ENCODE measurements around the gene NOL3. TPM values are rescaled to one million over a fixed set of nuclear protein-coding genes. Genes with fewer than 3 reads are reported as not detected.

The NOL3 gene
- total RNA-seq, 1 experiment from 2014 or later = 91.6 TPM

GRCh38 chr16:67174706-67175231 is 4.4 kb downstream of the NOL3 start:
- DNase-seq (no peak), ATAC-seq (no peak)
- Histone ChIP-seq H3K9me3 (ENCODE audit: low read length) (no peaks in the 10 kb centered on the region), H3K9ac (ENCODE audit: low read length) (peak overlapping the region; percentile 65), H4K20me1 (ENCODE audit: low read length) (no peaks in the 10 kb centered on the region), H3K4me2 (ENCODE audit: low read length) (peak overlapping the region; percentile 97), H3K79me2 (ENCODE audit: low read length) (peaks cover 22% of the 10 kb centered on the region), H3K4me1 (ENCODE audit: insufficient read depth, low read length) (peaks cover 46% of the 10 kb centered on the region), H3K27ac (ENCODE audit: low read length) (peak overlapping the region; percentile 69), H3K27me3 (ENCODE audit: low read length) (no peaks in the 10 kb centered on the region), H3K4me3 (ENCODE audit: low read length) (peak overlapping the region; percentile 71), H3F3A (ENCODE audit: low read length, unreplicated experiment) (no peaks in the 10 kb centered on the region), H3K36me3 (ENCODE audit: low read depth, low read length) (no peaks in the 10 kb centered on the region), H3K9me2 (replicated peaks; ENCODE audit: low read length) (no peaks in the 10 kb centered on the region), H2AFZ (ENCODE audit: low read length) (peak overlapping the region; percentile 54)
- TF ChIP-seq EZH2 (IDR thresholded peaks at IDR 0.05; ENCODE audit: low read length, unreplicated experiment) (no peak), EZH2phosphoT487 (IDR thresholded peaks at IDR 0.05; ENCODE audit: borderline replicate concordance, low read length) (no peak)
- TF ChIP-seq, protein P1, sequence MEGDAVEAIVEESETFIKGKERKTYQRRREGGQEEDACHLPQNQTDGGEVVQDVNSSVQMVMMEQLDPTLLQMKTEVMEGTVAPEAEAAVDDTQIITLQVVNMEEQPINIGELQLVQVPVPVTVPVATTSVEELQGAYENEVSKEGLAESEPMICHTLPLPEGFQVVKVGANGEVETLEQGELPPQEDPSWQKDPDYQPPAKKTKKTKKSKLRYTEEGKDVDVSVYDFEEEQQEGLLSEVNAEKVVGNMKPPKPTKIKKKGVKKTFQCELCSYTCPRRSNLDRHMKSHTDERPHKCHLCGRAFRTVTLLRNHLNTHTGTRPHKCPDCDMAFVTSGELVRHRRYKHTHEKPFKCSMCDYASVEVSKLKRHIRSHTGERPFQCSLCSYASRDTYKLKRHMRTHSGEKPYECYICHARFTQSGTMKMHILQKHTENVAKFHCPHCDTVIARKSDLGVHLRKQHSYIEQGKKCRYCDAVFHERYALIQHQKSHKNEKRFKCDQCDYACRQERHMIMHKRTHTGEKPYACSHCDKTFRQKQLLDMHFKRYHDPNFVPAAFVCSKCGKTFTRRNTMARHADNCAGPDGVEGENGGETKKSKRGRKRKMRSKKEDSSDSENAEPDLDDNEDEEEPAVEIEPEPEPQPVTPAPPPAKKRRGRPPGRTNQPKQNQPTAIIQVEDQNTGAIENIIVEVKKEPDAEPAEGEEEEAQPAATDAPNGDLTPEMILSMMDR (conservative IDR thresholded peaks at IDR 0.05; ENCODE audit: low read depth, low read length) = no peak
- BruUV-seq (replicated peaks) = TSS peak; percentile 28
- POLR2A ChIA-PET (ENCODE audit: unreplicated experiment) = no interaction called here
- intact Hi-C loops (cut with micrococcal nuclease) = loop anchor here (2.0 kb wide), 1 partner anchor 14 kb away; no protein-coding TSS in a partner anchor
- CTCF ChIA-PET = no interaction called here

GRCh38 chr16:67176662-67177061 is 6.3 kb downstream of the NOL3 start:
- H3K9ac ChIP-seq (ENCODE audit: low read length) = no peak overlapping the region
- H3F3A ChIP-seq (ENCODE audit: low read length, unreplicated experiment) = no peaks in the 10 kb centered on the region
- no peak overlapping the region for H2AFZ ChIP-seq (ENCODE audit: low read length)
- H4K20me1 ChIP-seq (ENCODE audit: low read length) = no peaks in the 10 kb centered on the region
- no peaks in the 10 kb centered on the region for H3K9me3 ChIP-seq (ENCODE audit: low read length)
- H3K36me3 ChIP-seq (ENCODE audit: low read depth, low read length) = no peaks in the 10 kb centered on the region
- DNase-seq (no peak), ATAC-seq (no peak)
- H3K27me3 ChIP-seq (ENCODE audit: low read length) = no peaks in the 10 kb centered on the region
- no peak for TF ChIP-seq EZH2phosphoT487 (IDR thresholded peaks at IDR 0.05; ENCODE audit: borderline replicate concordance, low read length)
- no peak for TF ChIP-seq EZH2 (IDR thresholded peaks at IDR 0.05; ENCODE audit: low read length, unreplicated experiment)
- TF ChIP-seq, protein P1 (conservative IDR thresholded peaks at IDR 0.05; ENCODE audit: low read depth, low read length) = no peak
- no peak overlapping the region for H3K27ac ChIP-seq (ENCODE audit: low read length)
- BruUV-seq (replicated peaks) = no TSS peak
- no peak overlapping the region for H3K4me3 ChIP-seq (ENCODE audit: low read length)
- CTCF ChIA-PET = no interaction called here
- peaks cover 40% of the 10 kb centered on the region for H3K4me1 ChIP-seq (ENCODE audit: insufficient read depth, low read length)
- peaks cover 27% of the 10 kb centered on the region for H3K79me2 ChIP-seq (ENCODE audit: low read length)
- H3K9me2 ChIP-seq (replicated peaks; ENCODE audit: low read length) = no peaks in the 10 kb centered on the region
- no peak overlapping the region for H3K4me2 ChIP-seq (ENCODE audit: low read length)
- POLR2A ChIA-PET (ENCODE audit: unreplicated experiment) = no interaction called here
- intact Hi-C loops (cut with micrococcal nuclease) = no loop called here

Data from PC-3 (cell line).